HL-60/S4 treated with phorbol 12-myristate 13-acetate at 8.2 ng/mL for 4 days and 3 days (cell line): ENCODE measurements around the gene C1R.

Experiments
- in situ Hi-C: fragments of 300-500 bp; cut with MboI; formaldehyde crosslinking; loops from 2 replicates; pipeline ENCODE4 v1.15.0; 2022; ENCODE audit warnings: low sequenced_read_pairs

The C1R gene

GRCh38 chr12:7092229-7092985 is at the start of gene C1R:
Gene C1R, minus strand, starts transcription at chr12:7092445. Its CDS starts 57 bp downstream, at chr12:7092388.
- in situ Hi-C loops = no loop called here

GRCh38 chr12:7141351-7142005 is 49.2 kb upstream of the C1R start:
- in situ Hi-C loops = no loop called here

DNA sequence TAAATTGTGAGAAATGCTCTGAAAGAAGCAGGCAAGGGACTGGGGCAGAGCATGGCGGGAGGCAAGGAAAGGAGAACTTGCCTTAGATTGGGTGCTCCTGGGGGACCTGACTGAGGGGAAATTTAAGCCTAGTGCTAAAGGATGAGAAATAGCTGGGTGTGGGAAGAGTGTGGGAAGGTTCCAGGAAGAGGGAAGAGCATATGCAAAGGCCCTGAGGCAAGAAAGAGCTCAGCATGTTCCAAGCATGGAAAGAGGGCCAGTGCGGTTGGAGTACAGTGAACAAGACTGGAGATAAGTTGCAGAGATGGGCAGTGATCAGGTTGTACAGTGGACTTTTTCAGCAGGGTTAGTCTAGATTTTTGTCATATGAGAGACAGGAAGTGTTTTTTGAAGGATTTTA is 47.0 kb upstream of the C1R start:
- in situ Hi-C loops = no loop called here

GRCh38 chr12:7137908-7138307 is 45.7 kb upstream of the C1R start:
- in situ Hi-C loops = no loop called here

DNA sequence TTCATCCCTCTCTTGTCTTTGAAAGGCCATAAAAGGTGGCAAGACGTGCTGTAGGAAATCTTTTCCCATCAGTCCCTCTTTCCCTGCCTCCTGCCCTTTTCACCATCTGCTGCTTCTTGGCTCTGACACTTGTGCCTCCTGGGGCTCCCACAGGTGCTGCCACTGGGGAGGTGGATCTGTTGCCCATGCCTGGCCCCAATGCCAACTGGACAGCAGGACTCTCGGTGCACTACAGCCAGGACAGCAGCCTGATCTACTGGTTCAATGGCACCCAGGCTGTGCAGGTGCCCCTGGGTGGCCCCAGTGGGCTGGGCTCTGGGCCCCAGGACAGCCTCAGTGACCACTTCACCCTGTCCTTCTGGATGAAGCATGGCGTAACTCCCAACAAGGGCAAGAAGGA is 44.4 kb upstream of the C1R start:
- in situ Hi-C loops = no loop called here

DNA sequence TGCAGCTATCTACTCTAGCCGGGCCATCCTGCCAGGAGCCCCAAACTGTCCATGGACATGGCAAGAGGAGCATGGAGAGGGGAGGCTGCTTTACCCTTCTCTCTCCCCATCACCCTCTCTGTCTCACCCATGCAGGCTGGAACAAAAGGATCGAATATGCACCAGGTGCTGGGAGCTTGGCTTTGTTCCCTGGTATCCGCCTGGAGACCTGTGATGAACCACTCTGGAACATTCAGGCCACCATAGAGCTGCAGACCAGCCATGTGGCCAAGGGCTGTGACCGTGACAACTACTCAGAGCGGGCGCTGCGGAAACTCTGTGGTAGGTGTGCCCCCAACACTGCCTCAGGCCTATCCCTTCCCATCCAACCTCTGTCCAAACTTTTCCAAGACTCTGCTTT is 43.8 kb upstream of the C1R start:
- in situ Hi-C loops = no loop called here

GRCh38 chr12:7134396-7135166 is 42.3 kb upstream of the C1R start:
- in situ Hi-C loops = no loop called here

DNA sequence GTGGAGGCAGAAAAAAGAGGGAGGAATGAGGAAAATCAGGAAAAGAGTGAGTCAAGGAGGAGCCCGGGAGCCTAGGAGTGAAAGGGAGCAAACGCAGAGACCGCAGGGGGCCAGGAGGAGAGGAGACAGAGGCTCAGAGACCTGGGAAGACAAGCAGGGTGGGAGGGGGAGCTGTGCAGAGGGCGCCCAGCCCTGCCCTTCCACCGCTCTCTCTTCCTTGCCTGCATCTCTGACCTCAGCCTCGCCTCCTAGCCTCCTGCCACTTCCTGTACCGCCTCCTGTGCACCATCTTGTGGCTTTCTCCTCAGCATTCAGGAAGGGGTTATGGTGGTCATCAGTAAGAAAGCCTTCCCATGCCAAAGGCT is 39.2 kb upstream of the C1R start:
- in situ Hi-C loops = no loop called here

- in situ Hi-C loops = no loop called here
Observed at GRCh38 chr12:7130701-7131501, 38.7 kb upstream of the C1R start.

DNA sequence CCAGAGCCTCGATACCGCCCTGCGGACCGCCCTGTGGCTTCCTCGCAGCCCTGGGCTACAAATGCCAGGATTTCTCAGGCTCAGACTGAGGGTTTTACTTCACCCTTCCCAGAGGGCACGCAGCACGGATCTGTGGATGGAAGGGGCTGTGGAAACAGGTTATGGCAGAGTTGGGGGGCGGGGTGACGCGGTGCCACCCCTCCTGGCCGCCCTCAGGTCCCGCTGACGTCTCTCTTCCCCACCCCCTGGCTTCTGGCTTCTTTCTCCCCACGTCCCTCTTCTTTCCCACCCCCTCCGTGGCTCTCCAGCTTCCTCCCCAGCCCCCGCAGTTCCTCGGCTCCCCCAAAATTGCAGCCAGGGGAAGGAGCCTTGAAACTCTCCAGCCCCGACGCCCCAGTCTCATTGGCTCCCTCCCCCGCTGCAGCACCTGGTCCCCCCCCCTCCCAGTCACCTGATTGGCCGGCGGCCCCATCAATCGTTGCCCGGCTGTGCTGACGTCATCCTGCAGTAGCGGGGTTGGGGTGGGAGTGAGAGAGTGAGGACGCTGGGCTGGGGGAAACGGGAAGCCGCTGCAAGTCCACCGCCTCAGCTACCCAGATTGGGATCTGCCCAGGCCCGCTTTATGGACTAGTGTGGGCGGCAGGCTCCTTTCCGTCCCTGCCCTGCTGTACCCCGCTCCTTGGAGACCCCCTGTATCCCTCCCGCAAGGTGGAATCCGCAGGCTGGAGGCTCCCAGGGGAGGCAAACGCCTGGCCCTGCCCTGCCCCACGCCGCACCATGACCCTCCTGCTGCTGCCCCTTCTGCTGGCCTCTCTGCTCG is 37.8 kb upstream of the C1R start, which contains the start of gene CLSTN3:
CLSTN3 (plus strand) TSS at position 500 of the 820 bp plus-strand sequence; CDS start at position 778, 278 bp downstream.
- in situ Hi-C loops = no loop called here

GRCh38 chr12:7129287-7129871 is 37.1 kb upstream of the C1R start:
- in situ Hi-C loops = no loop called here

GRCh38 chr12:7128681-7129286 is 36.5 kb upstream of the C1R start, which contains the start of gene RBP5:
Gene RBP5, minus strand, starts transcription at chr12:7128889. Its CDS starts 114 bp downstream, at chr12:7128775.
- in situ Hi-C loops = no loop called here

GRCh38 chr12:7127916-7128626 is 35.8 kb upstream of the C1R start:
- in situ Hi-C loops = no loop called here

DNA sequence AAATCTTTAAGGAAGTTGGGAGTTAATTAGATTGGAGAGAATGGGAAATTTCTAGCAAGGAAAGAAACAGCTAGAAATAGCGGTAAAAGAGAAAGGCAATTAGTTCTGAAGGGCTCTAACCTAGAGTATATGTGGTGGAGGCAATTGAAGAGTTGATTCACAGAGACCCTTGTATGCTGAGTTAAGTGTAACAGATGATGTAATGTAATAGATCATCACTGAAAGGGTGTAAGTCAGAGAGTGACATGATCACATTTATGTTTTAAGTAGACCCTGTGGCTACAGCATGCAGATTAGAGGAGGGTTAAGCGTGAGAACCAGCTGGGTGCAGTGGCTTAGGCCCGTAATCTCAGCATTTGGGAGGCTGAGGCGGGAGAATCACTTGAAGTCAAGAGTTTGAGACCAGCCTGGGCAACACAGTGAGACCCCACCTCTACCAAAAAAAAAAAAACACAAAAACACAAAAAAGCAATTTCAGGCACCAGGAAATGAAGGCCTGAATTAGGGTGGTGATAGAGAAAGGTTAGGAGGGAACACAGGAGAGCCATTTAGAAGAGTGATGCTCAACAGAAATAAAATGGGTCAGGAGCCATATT is 33.5 kb upstream of the C1R start:
- in situ Hi-C loops = no loop called here

DNA sequence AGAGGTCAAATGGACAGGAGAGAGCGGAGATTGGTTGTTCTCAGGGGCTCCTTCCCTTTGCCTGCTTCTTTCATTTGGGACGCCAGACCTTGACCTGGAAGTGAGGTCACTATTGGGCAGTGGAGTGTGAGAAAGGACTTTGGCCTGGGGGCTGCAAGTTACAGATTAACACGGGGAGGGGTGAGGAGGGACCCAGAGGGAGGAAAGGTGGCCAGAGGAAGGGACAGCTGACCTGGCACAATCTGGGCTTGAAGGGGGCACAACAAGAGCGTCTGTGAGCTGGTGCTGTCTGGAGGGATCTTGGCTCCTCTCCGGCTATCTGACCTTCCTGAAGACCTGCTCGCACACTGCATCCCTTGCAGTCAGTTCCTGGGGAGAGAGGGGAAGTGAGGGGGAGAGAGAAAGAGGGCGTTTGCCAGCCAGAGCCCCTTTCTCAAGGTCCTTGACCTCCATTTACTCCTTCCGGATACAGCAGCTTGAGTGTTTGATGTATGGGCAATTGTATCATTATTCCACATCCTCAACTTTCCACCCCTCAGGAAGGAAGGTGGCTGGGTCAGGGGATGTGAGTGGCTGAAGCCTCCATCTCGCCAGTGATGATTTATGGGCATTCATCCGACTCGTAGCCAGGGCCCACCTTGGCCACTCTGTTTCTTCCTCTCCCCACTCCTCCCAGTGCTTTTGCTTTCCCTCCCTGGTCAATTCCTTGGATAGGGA is 31.7 kb upstream of the C1R start:
- in situ Hi-C loops = no loop called here

GRCh38 chr12:7122811-7123769 is 30.8 kb upstream of the C1R start:
- in situ Hi-C loops = no loop called here
